Neural progenitor cell (in vitro differentiated cells): ENCODE measurements around the gene FBXO4. TPM values are rescaled to one million over a fixed set of nuclear protein-coding genes. Genes with fewer than 3 reads are reported as not detected.

Experiments
- DNase-seq: peaks from one replicate; pipeline ENCODE4 v3.0.0-alpha.2; 2016; ENCODE audit warnings: low spot score
- H2AFZ ChIP-seq: fragments of 200-600 bp; sonication (generic); replicated peaks from 2 replicates; pipeline ENCODE4 v1.6.1; 2016; ENCODE audit warnings: antibody characterized with exemption
- H3F3A ChIP-seq: fragments of 200-600 bp; sonication (generic); 2 replicates; pipeline ENCODE4 v1.6.1; 2016; ENCODE audit warnings: antibody characterized with exemption, low read depth
- H3K27ac ChIP-seq: fragments of 200-600 bp; sonication (generic); 2 replicates; pipeline ENCODE4 v1.5.1; 2016; ENCODE audit warnings: mild to moderate bottlenecking
- H3K27me3 ChIP-seq: fragments of 200-600 bp; sonication (generic); 2 replicates; pipeline ENCODE4 v1.6.1; 2016; ENCODE audit warnings: mild to moderate bottlenecking, moderate library complexity
- H3K36me3 ChIP-seq: fragments of 200-600 bp; sonication (generic); 2 replicates; pipeline ENCODE4 v1.5.1; 2016
- H3K4me1 ChIP-seq: fragments of 200-600 bp; sonication (generic); 2 replicates; pipeline ENCODE4 v1.6.1; 2016; ENCODE audit warnings: mixed run types
- H3K4me2 ChIP-seq: fragments of 200-600 bp; sonication (generic); 2 replicates; pipeline ENCODE4 v1.6.1; 2016
- H3K4me3 ChIP-seq: fragments of 200-600 bp; sonication (generic); 2 replicates; pipeline ENCODE4 v1.5.1; 2016
- H3K79me2 ChIP-seq: fragments of 200-600 bp; sonication (generic); 2 replicates; pipeline ENCODE4 v1.6.1; 2016; ENCODE audit warnings: low read depth
- H3K9ac ChIP-seq: fragments of 200-600 bp; sonication (generic); 2 replicates; pipeline ENCODE4 v1.6.1; 2016
- H3K9me3 ChIP-seq: fragments of 200-600 bp; sonication (generic); 2 replicates; pipeline ENCODE4 v1.5.1; 2016; ENCODE audit warnings: low read depth
- H4K20me1 ChIP-seq: fragments of 200-600 bp; sonication (generic); 2 replicates; pipeline ENCODE4 v1.6.1; 2016; ENCODE audit warnings: low read depth
- H3K27ac Mint-ChIP-seq: 3 replicates; pipeline ENCODE4 v1.8.0; 2021; ENCODE audit warnings: mixed read lengths
- H3K27me3 Mint-ChIP-seq: 2 replicates; pipeline ENCODE4 v1.8.0; 2022; ENCODE audit warnings: low read depth, mild to moderate bottlenecking, inconsistent platforms, moderate library complexity, mixed read lengths; ENCODE audit not compliant: insufficient read depth
- H3K36me3 Mint-ChIP-seq: 3 replicates; pipeline ENCODE4 v1.8.0; 2021; ENCODE audit warnings: mixed read lengths
- H3K4me1 Mint-ChIP-seq: 3 replicates; pipeline ENCODE4 v1.8.0; 2021; ENCODE audit warnings: mixed read lengths
- H3K4me3 Mint-ChIP-seq: 3 replicates; pipeline ENCODE4 v1.8.0; 2021; ENCODE audit warnings: mild to moderate bottlenecking, moderate library complexity, mixed read lengths
- H3K9me3 Mint-ChIP-seq: 3 replicates; pipeline ENCODE4 v1.8.0; 2020; ENCODE audit warnings: mixed read lengths
- EZH2 ChIP-seq: fragments of 200-600 bp; sonication (generic); IDR thresholded peaks from 2 replicates; pipeline ENCODE4 v1.6.1; 2017; ENCODE audit warnings: antibody characterized with exemption, mild to moderate bottlenecking, moderate library complexity
- EZH2phosphoT487 ChIP-seq: fragments of 200-600 bp; sonication (generic); IDR thresholded peaks from 2 replicates; pipeline ENCODE4 v1.6.1; 2017; ENCODE audit warnings: antibody characterized with exemption
- total RNA-seq: library from RNA; depleted of rRNA; stranded (reverse); fragments of >200 nt; gene quantifications from 2 replicates; pipeline ENCODE4 v1.2.3, GENCODE V29; 2015; ENCODE audit warnings: low replicate concordance
- TF ChIP-seq, protein P1 (sequence below): fragments of 200-600 bp; sonication (generic); IDR thresholded peaks from 2 replicates; pipeline ENCODE4 v1.5.1; 2017; ENCODE audit warnings: antibody characterized with exemption, mild to moderate bottlenecking

FBXO4 gene
- total RNA-seq, 1 donor from 2014 or later = 15.5 TPM

DNA sequence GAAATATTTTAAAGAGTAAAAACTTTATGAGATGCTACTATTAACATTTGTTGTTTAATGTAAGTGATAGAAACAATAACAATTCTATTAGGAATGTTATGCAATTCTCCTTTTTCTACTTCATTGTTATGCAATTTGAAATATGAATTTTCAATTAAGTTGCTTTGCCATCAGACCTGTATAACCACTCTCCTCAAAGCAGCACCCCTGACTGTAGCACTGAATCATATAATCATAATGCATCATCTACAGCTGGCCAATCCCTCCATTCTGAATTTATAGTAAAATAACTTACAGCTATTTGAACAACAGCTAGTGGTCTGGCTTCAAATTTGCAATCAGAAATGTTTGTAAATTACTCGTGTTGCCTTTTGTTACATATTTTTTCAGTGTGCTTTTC lies 29.2 kb downstream of the FBXO4 start:
- no peak for TF ChIP-seq EZH2
- TF ChIP-seq, protein P1, sequence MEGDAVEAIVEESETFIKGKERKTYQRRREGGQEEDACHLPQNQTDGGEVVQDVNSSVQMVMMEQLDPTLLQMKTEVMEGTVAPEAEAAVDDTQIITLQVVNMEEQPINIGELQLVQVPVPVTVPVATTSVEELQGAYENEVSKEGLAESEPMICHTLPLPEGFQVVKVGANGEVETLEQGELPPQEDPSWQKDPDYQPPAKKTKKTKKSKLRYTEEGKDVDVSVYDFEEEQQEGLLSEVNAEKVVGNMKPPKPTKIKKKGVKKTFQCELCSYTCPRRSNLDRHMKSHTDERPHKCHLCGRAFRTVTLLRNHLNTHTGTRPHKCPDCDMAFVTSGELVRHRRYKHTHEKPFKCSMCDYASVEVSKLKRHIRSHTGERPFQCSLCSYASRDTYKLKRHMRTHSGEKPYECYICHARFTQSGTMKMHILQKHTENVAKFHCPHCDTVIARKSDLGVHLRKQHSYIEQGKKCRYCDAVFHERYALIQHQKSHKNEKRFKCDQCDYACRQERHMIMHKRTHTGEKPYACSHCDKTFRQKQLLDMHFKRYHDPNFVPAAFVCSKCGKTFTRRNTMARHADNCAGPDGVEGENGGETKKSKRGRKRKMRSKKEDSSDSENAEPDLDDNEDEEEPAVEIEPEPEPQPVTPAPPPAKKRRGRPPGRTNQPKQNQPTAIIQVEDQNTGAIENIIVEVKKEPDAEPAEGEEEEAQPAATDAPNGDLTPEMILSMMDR = no peak
- TF ChIP-seq EZH2phosphoT487 = no peak
- H3K79me2 ChIP-seq = no peaks in the 10 kb centered on the region
- Mint-ChIP-seq H3K27ac (no peak overlapping the region), H3K4me3 (no peak overlapping the region), H3K36me3 (peaks cover 2% of the 10 kb centered on the region), H3K27me3 (no peaks in the 10 kb centered on the region), H3K4me1 (no peaks in the 10 kb centered on the region), H3K9me3 (peaks cover 6% of the 10 kb centered on the region)
- H3K9ac ChIP-seq = no peak overlapping the region
- H3K27me3 ChIP-seq = no peaks in the 10 kb centered on the region
- H3K4me1 ChIP-seq = no peaks in the 10 kb centered on the region
- no peak overlapping the region for H2AFZ ChIP-seq
- H3K27ac ChIP-seq = no peak overlapping the region
- no peak overlapping the region for H3K4me3 ChIP-seq
- no peaks in the 10 kb centered on the region for H4K20me1 ChIP-seq
- no peak for DNase-seq
- H3K36me3 ChIP-seq = no peaks in the 10 kb centered on the region
- no peaks in the 10 kb centered on the region for H3F3A ChIP-seq
- no peak overlapping the region for H3K4me2 ChIP-seq
- H3K9me3 ChIP-seq = no peaks in the 10 kb centered on the region

DNA sequence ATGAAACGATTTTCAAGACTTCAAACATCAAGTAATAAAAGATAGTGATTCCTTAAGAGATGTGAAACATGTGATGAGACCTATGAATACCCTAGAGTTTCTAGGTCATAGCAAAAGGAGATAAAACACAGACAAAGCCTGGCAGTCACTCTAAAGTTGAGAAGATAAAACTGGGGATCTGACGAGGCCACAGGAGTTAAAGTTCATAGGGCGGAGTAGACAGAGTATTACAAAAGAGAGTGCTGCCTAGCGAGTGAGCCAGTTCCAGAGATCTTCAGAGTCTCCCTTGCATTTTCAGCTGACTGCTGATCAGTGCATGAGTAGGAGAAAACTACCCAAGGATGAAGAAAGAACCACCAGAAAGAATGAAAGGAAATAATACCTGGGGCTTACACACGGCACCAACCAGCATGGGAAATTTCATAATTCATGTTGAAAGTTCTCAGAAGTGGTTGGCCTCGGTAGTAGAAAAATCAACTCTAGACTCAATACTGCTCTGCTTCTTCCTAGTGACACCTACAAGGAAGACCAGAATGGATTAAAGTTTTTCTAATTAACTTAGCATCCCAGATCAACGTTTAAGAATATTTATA lies 30.4 kb downstream of the FBXO4 start:
- TF ChIP-seq EZH2 = no peak
- TF ChIP-seq EZH2phosphoT487 = no peak
- TF ChIP-seq, protein P1 = no peak
- H3K4me2 ChIP-seq = no peak overlapping the region
- H3F3A ChIP-seq = no peaks in the 10 kb centered on the region
- H4K20me1 ChIP-seq = no peaks in the 10 kb centered on the region
- no peak for DNase-seq
- no peaks in the 10 kb centered on the region for H3K4me1 Mint-ChIP-seq
- no peak overlapping the region for H3K4me3 ChIP-seq
- peaks cover 2% of the 10 kb centered on the region for H3K27me3 Mint-ChIP-seq
- no peaks in the 10 kb centered on the region for H3K4me1 ChIP-seq
- H3K36me3 Mint-ChIP-seq = peaks cover 2% of the 10 kb centered on the region
- no peaks in the 10 kb centered on the region for H3K79me2 ChIP-seq
- H3K27ac ChIP-seq = no peak overlapping the region
- no peaks in the 10 kb centered on the region for H3K27me3 ChIP-seq
- no peak overlapping the region for H2AFZ ChIP-seq
- no peak overlapping the region for H3K27ac Mint-ChIP-seq
- H3K9ac ChIP-seq = no peak overlapping the region
- no peaks in the 10 kb centered on the region for H3K9me3 ChIP-seq
- H3K9me3 Mint-ChIP-seq = peaks cover 11% of the 10 kb centered on the region
- H3K36me3 ChIP-seq = no peaks in the 10 kb centered on the region
- H3K4me3 Mint-ChIP-seq = no peak overlapping the region

GRCh38 chr5:41956943-41957342 lies 31.9 kb downstream of the FBXO4 start:
- H3F3A ChIP-seq = no peaks in the 10 kb centered on the region
- no peak for DNase-seq
- H3K4me1 ChIP-seq = no peaks in the 10 kb centered on the region
- H3K9me3 ChIP-seq = peaks cover 4% of the 10 kb centered on the region
- no peak overlapping the region for H3K27ac ChIP-seq
- no peak overlapping the region for H3K9ac ChIP-seq
- H4K20me1 ChIP-seq = no peaks in the 10 kb centered on the region
- no peak overlapping the region for H3K4me3 Mint-ChIP-seq
- H3K27me3 Mint-ChIP-seq = peaks cover 2% of the 10 kb centered on the region
- no peaks in the 10 kb centered on the region for H3K4me1 Mint-ChIP-seq
- no peaks in the 10 kb centered on the region for H3K27me3 ChIP-seq
- no peak overlapping the region for H3K4me2 ChIP-seq
- peaks cover 2% of the 10 kb centered on the region for H3K36me3 Mint-ChIP-seq
- H2AFZ ChIP-seq = no peak overlapping the region
- no peaks in the 10 kb centered on the region for H3K79me2 ChIP-seq
- no peaks in the 10 kb centered on the region for H3K36me3 ChIP-seq
- no peak overlapping the region for H3K27ac Mint-ChIP-seq
- peaks cover 20% of the 10 kb centered on the region for H3K9me3 Mint-ChIP-seq
- no peak for TF ChIP-seq EZH2phosphoT487
- no peak for TF ChIP-seq EZH2
- TF ChIP-seq, protein P1 = no peak
- no peak overlapping the region for H3K4me3 ChIP-seq
